Activated naive CD4-positive, alpha-beta T cell treated with Interleukin-2 at 50 U/mL for 16 hours (primary cell): ENCODE measurements around the gene PLXND1.
"Not testable (repeated sequence)": the region's sequence is repeated elsewhere in the genome, so short reads cannot be mapped to it uniquely, and the experiment has no call there.

Experiments used
- DNase-seq: peaks from one replicate; pipeline ENCODE4 v3.0.0-alpha.2; 2020

The PLXND1 gene

GRCh38 chr3:129560269-129560787 lies 46.1 kb downstream of the PLXND1 start:
- no peak for DNase-seq

DNA sequence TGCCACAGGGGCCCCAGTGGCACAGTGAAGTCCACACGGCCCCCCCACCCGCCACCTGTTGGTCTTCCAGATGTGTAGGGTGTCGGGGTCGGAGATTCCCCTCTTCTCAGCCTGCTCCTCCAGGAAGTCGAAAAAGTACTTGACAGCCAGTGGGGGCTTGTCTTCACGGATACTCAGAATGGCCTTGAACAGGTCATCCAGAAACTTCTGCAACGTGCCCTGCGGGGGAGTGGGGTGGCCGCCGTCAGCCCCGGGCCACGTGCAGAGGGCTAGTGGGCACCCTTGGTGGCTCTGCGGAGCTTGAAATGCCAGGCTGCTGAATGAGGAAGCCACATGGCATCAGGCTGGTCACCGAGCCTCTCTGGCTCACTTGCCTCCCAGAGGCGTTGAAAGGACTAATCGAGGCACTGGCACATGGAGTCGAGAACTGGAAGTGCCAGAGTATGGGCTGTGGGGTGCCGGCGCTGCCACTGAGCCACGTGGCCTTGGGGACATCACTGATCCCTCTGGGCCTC lies 46.9 kb downstream of the PLXND1 start:
- DNase-seq = no peak

- no peak for DNase-seq
Observed at GRCh38 chr3:129558772-129559564, 47.5 kb downstream of the PLXND1 start.

GRCh38 chr3:129558081-129558771 lies 48.2 kb downstream of the PLXND1 start:
- DNase-seq = no peak

GRCh38 chr3:129557548-129557894 lies 49.0 kb downstream of the PLXND1 start:
- DNase-seq = no peak

- no peak for DNase-seq
Observed at GRCh38 chr3:129556890-129557547, 49.5 kb downstream of the PLXND1 start.

DNA sequence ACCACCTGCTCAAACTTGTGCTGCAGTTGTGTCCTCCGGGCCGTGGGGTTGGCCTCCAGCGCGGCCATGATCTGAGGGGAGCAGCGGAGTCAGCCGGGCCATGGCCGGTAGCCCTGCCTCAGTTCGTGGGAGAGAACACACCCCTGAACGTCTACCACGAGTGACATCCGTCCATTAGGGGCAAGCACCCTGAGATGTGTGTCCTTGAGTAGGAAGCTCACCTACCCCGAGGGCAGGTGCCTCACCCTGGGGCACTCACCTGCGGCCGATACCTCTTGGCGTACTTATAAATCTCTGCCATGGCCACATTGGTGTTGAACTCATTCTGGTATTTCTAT lies 50.1 kb downstream of the PLXND1 start:
- DNase-seq = no peak

GRCh38 chr3:129555616-129556357 lies 50.7 kb downstream of the PLXND1 start:
- no peak for DNase-seq

DNA sequence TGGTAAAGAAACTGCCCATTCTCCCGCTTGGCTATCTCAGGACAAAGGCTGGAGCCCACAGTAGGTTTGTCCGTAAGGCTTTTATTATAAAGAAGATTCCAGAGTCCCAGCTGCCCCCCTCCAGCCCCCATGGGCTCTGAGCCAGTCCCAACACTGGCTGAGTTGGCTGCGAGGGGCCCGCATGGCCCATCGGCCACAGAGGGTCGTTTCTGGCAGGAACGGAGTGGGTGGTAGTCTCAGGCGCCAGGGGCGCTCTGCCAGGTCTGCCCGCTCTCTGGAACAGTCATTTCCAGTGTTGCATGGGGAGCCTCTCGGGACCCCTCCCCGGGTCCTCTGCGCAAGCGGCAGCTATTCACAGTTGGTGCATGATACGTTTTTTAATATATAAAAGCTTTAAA lies 51.3 kb downstream of the PLXND1 start:
- DNase-seq = no peak

DNA sequence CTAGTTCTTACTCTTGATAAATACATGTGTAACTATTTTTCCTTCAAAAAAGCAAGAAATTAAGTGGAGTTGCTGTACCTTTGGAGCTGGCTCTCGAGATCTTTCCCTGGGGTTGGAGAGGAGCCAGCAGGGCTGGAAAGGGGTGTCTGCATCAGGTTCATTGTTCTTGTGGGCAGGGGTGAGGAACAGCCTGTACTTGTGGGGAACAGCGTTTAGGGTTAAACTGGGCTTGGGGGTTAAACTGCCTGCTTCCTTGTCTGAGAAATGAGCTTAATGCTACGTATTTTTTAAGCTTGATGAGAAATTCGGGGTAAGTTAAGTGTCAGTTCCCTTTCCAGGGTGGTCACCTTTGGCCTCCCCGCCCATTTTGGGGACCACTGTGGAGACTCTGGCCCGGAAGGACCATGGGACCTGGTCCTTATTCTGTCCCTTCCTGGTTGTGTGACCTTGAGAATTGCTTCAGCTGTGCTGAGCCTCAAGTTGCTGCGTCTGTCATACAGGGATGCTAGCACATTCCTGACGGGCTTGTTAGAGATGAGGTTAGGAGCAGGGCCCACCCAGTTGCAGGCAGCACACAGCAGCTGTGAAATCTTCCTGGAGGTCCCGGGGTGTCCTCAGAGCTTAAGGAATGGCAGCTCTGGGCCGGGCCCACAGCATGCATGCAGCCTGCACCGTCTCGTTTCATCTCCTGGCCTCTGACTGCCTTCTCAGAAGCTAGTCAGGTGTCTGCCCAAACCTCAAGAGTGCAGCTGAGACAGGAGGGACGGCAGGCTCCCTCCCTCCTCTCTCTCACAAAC lies 51.9 kb downstream of the PLXND1 start:
- DNase-seq = no peak

DNA sequence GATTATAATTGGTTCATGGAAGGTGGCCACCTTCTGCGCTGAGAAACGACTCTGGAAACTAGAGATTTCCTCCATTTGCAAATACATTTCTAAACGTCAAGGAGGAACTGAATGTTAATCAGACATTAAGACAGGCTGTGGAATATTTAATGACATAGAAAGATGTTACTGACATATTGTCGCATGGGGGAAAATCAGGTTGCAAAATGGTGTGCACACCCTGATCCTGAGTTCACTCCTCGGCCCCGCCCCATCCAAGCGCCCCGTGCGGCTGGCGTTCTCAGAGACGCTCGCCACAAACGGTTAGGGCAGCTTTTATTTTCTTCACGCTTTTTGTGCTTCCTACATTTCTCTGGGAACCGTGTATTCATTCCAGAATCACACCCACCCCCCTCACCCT lies 52.8 kb downstream of the PLXND1 start:
- peak; percentile 8 for DNase-seq

DNA sequence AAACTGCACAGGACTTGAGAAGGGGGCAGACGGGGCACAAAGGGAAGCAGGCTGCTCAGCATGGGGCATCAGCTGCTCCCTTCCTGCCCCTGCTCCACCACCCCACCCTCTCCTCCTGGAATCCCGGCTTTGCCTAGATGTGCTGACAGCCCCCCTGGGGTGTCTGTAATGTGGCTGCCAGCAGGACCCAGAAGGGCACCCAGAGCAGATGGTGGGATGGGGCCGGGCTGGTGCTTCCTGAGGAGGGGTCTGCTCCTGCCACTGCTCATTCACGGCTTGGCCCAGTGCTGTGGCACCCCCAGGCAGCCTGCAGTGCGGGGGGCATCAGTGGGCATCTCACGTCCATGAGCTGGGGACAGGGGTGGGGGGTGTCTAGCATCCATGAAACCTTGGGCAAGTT lies 53.3 kb downstream of the PLXND1 start:
- DNase-seq = no peak

GRCh38 chr3:129552287-129553050 lies 54.0 kb downstream of the PLXND1 start:
- DNase-seq = no peak

GRCh38 chr3:129549805-129550204 lies 56.7 kb downstream of the PLXND1 start:
- DNase-seq = no peak

DNA sequence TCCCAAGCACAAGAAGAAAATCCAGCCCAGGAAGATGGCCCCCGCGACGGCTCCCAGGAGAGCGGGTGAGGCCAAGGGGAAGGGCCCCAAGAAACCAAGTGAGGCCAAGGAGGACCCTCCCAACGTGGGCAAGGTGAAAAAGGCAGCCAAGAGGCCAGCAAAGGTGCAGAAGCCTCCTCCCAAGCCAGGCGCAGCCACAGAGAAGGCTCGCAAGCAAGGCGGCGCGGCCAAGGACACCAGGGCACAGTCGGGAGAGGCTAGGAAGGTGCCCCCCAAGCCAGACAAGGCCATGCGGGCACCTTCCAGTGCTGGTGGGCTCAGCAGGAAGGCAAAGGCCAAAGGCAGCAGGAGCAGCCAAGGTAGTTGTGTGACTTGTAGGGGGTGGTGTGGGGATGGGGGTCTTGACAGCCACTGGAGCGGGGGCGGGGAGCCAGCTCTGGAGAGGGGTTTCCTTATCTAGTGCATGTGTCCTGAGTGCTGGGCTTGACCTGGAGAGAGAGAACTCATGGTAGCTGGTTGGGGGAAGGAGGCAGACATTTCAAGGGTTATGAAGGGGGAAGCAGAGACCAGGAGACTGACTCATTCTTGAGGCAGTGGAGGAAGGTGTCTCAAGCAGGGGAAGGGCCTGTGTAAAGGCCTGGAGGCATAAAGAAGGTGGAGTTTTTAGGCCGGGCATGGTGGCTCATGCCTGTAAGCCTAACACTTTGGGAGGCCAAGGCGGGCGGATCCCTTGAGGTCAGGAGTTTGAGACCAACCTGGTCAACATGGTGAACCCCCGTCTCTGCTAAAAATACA lies 57.3 kb downstream of the PLXND1 start:
- DNase-seq = no peak

DNA sequence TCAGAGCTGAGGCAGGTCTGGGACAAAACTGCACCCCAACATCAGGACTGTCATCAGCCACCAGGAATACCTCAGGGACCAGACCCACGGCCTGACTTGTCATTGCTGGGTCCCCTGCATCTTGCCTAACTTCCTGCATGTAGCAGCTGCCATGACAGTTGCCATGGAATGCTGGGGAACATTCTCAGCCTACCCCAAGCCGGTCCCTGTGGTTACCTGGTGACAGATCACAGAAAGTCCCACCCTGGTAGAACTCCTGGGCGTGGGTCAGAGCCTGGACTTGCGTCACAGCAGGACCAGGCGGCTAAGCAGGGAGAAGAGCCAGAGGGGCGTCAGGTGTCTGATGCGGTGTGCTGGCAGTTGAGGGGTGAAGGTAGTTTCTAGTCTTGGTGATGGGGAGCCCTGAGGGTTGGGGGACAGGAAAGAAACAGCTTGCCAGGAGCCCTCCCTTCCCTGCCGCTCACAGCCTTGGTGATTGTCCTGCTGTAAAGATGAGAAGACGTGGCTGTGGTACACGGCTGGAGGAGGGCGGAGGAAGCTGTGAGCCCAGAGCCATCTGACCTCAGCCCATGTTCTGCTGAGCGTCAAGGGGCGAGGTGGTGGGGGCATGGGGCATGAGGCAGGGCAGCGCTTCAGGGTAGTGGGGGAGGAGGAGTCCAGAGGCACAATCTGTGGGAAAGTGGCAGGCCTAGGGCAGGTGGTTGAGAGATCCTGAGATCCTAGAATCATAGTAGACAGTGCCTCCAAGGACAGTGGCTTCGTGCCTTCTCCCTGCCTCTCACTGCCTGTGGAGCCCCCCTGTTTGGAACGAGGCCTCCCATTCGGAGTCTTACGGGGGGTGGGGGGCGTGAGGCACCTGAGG lies 58.1 kb downstream of the PLXND1 start:
- no peak for DNase-seq

DNA sequence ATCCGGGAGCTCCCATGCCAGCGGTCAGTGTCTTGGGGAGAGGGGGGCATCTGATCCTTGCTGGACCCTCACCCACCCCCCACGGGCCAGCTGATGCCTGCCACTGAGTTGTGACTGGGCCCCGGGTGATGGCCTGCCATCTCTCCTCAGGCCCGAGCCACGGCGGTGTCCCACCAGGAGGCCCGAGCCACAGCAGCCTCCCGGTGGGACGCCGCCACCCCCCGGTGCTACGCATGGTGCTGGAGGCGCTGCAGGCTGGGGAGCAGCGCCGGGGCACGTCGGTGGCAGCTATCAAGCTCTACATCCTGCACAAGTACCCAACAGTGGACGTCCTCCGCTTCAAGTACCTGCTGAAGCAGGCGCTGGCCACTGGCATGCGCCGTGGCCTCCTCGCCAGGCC lies 59.2 kb downstream of the PLXND1 start:
- no peak for DNase-seq

- DNase-seq = not testable (repeated sequence)
Observed at GRCh38 chr3:129545951-129546350, 60.5 kb downstream of the PLXND1 start.

DNA sequence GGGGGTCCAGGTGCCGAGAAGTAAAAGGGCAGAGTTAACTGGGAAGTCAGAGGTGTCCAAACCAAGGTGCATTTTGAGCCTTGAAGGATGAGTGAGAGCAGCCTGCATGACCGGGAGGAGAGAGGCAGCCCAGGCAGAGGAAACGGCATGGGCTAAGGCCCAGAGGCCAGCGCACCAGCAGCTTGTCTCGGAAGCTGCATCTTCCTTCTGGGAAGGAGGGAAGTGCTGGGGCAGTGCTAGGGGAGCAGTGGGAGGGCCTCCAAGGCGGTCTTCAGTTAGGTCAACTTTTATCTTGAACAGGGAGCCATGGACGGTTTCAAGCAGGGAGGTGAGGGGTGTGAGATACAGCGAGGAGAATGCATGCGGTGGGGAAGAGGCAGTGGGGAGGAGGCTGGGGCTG lies 62.5 kb downstream of the PLXND1 start:
- DNase-seq = no peak
